HG03342 (cell line): ENCODE measurements around the gene RPL37A.

Experiments used
- ATAC-seq: cut with Tn5 transposase; IDR thresholded peaks from one replicate; pipeline ENCODE4 v1.9.1; 2021; ENCODE audit warnings: mild to moderate bottlenecking, moderate library complexity; ENCODE audit not compliant: unreplicated experiment

The RPL37A gene

GRCh38 chr2:216486708-216487107 lies 11.9 kb upstream of the RPL37A start:
- no peak for ATAC-seq

GRCh38 chr2:216490061-216490460 lies 8.6 kb upstream of the RPL37A start:
- no peak for ATAC-seq

GRCh38 chr2:216491793-216492596 lies 6.6 kb upstream of the RPL37A start:
- peak; percentile 79 for ATAC-seq

- no peak for ATAC-seq
Observed at GRCh38 chr2:216492597-216493333, 5.9 kb upstream of the RPL37A start.

GRCh38 chr2:216493334-216493685 lies 5.3 kb upstream of the RPL37A start:
- no peak for ATAC-seq

- no peak for ATAC-seq
Observed at GRCh38 chr2:216495656-216496055, 3.0 kb upstream of the RPL37A start.

GRCh38 chr2:216497382-216498069 lies 1.1 kb upstream of the RPL37A start:
- ATAC-seq: no peak

GRCh38 chr2:216498070-216498378 lies 620 bp upstream of the RPL37A start:
- no peak for ATAC-seq

- no peak for ATAC-seq
Observed at GRCh38 chr2:216499641-216500218, 1.1 kb downstream of the RPL37A start.

- no peak for ATAC-seq
Observed at GRCh38 chr2:216500572-216500971, 1.9 kb downstream of the RPL37A start.

- no peak for ATAC-seq
Observed at GRCh38 chr2:216501854-216502253, 3.2 kb downstream of the RPL37A start.

GRCh38 chr2:216502381-216503158 lies 3.9 kb downstream of the RPL37A start:
- no peak for ATAC-seq

- no peak for ATAC-seq
Observed at GRCh38 chr2:216503159-216503629, 4.5 kb downstream of the RPL37A start.

GRCh38 chr2:216503697-216504375 lies 5.2 kb downstream of the RPL37A start:
- no peak for ATAC-seq

- ATAC-seq: no peak
Observed at GRCh38 chr2:216504376-216504762, 5.7 kb downstream of the RPL37A start.

- ATAC-seq: no peak
Observed at GRCh38 chr2:216505133-216506106, 6.8 kb downstream of the RPL37A start.

GRCh38 chr2:216507220-216508160 lies 8.8 kb downstream of the RPL37A start:
- no peak for ATAC-seq

GRCh38 chr2:216508229-216508628 lies 9.6 kb downstream of the RPL37A start:
- ATAC-seq: no peak
